DOHH2 (cell line): ENCODE measurements around the gene CDV3.

ENCODE experiments used
- H3F3A ChIP-seq: fragments of 200-600 bp; sonication (generic), shearing (Covaris generic); 2 replicates; pipeline ENCODE4 v1.6.0; 2016; ENCODE audit warnings: antibody characterized with exemption, mild to moderate bottlenecking; ENCODE audit not compliant: control insufficient read depth, insufficient read depth
- H3K27ac ChIP-seq: fragments of 200-600 bp; sonication (generic); 2 replicates; pipeline ENCODE4 v1.5.1; 2014; ENCODE audit warnings: low read depth, mild to moderate bottlenecking, low read length, moderate library complexity
- H3K27me3 ChIP-seq: fragments of 200-600 bp; sonication (generic); 2 replicates; pipeline ENCODE4 v1.6.1; 2014; ENCODE audit warnings: mild to moderate bottlenecking, low read length, mixed read lengths; ENCODE audit not compliant: control insufficient read depth
- H3K36me3 ChIP-seq: fragments of 200-600 bp; sonication (generic); 2 replicates; pipeline ENCODE4 v1.6.1; 2014; ENCODE audit warnings: mild to moderate bottlenecking, low read length, moderate library complexity, mixed read lengths; ENCODE audit not compliant: control insufficient read depth
- H3K4me1 ChIP-seq: fragments of 200-600 bp; sonication (generic); 2 replicates; pipeline ENCODE4 v1.6.1; 2014; ENCODE audit warnings: mild to moderate bottlenecking, low read length, mixed read lengths; ENCODE audit not compliant: control insufficient read depth
- H3K4me2 ChIP-seq: fragments of 200-600 bp; sonication (generic); 2 replicates; pipeline ENCODE4 v1.6.0; 2014; ENCODE audit warnings: mild to moderate bottlenecking, low read length, moderate library complexity
- H3K4me3 ChIP-seq: fragments of 200-600 bp; sonication (generic); 2 replicates; pipeline ENCODE4 v1.5.1; 2014; ENCODE audit warnings: mild to moderate bottlenecking, low read length, mixed read lengths
- H3K79me2 ChIP-seq: fragments of 200-600 bp; sonication (generic); 2 replicates; pipeline ENCODE4 v1.6.1; 2014; ENCODE audit warnings: mild to moderate bottlenecking, low read length, mixed read lengths; ENCODE audit not compliant: control insufficient read depth
- H3K9me2 ChIP-seq: fragments of 200-600 bp; sonication (generic); replicated peaks from 2 replicates; pipeline ENCODE4 v1.6.1; 2014; ENCODE audit warnings: mild to moderate bottlenecking, low read length, mixed read lengths; ENCODE audit not compliant: control insufficient read depth
- H3K9me3 ChIP-seq: fragments of 200-600 bp; sonication (generic); 2 replicates; pipeline ENCODE4 v1.6.1; 2014; ENCODE audit warnings: antibody characterized with exemption, low read length, mixed read lengths; ENCODE audit not compliant: control insufficient read depth, insufficient read depth
- H4K20me1 ChIP-seq: fragments of 200-600 bp; sonication (generic); 2 replicates; pipeline ENCODE4 v1.6.0; 2014; ENCODE audit warnings: low read depth, mild to moderate bottlenecking, antibody characterized with exemption, low read length, moderate library complexity; ENCODE audit not compliant: control insufficient read depth, insufficient read depth
- EZH2phosphoT487 ChIP-seq: fragments of 200-600 bp; sonication (generic); IDR thresholded peaks from 2 replicates; pipeline ENCODE4 v1.6.1; 2017; ENCODE audit warnings: borderline replicate concordance, mild to moderate bottlenecking, antibody characterized with exemption, low read length, moderate library complexity, mixed read lengths
- TF ChIP-seq, protein P1 (sequence below): fragments of 200-600 bp; sonication (generic); IDR thresholded peaks from one replicate; pipeline ENCODE4 v1.5.1; 2014; ENCODE audit warnings: antibody characterized with exemption, mild to moderate bottlenecking, low read depth, low read length; ENCODE audit not compliant: poor library complexity, severe bottlenecking

CDV3 gene

DNA sequence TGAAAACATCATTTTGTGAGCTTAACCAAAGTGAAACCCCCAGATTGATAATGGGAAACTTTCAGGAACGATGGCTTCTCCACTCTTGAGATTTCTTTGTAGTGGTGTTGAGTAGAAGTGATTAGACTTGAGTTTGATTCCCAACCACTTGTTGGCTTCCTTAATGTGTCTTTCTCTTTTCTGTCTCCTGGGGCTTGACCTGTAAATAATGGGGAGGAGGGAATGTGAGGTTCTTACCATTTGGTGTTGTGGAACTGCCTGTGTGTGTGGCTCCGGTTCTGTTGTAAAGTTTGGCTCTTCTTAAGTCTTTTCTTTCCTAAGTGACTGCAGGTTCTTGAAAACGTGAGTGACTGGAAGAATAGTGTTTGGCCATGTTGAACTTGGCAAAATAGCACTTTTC is 2.7 kb downstream of the CDV3 start:
- peaks cover 58% of the 10 kb centered on the region for H3K4me1 ChIP-seq
- peak overlapping the region; percentile 72 for H3K27ac ChIP-seq

DNA sequence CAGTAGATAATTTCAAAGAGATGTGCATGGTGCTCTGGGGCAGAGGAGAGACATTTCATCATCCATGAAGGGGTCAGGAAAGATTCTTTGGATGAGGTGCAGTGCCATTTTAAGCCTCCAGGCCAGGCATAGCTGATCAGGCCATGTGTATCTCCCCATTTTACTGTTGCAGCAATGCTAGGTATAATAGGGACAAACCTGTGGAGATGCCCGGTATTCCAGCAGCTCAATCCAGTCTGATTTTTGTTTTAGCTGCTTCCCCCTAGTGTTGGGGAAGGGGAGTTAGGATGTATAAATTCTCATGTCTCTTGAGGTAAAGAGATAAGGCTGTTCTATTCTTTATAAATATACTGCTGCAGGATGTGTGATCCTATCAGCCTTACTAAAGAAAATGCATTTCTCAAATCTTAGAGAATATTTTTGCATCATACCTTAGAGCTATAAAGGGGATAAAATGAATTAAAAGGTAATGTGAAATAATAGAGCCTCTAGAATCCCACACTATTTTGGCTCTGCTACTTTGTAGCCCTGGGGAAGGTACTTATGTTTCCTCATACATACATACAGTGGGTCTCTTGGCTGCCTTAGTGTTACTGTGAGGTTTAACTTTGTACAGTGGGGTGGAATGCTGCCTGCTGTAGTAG is 5.2 kb downstream of the CDV3 start:
- no peaks in the 10 kb centered on the region for H3K27me3 ChIP-seq
- peak overlapping the region; percentile 12; the same call in 1 of the 2 replicates for H3K27ac ChIP-seq
- H3K9me3 ChIP-seq: no peaks in the 10 kb centered on the region
- H3F3A ChIP-seq: peaks cover 24% of the 10 kb centered on the region
- peak overlapping the region; percentile 86 for H3K4me3 ChIP-seq
- peaks cover 97% of the 10 kb centered on the region for H3K79me2 ChIP-seq
- H3K36me3 ChIP-seq: peaks cover 92% of the 10 kb centered on the region
- H3K4me1 ChIP-seq: peaks cover 54% of the 10 kb centered on the region
- peak overlapping the region; percentile 71 for H3K4me2 ChIP-seq
- no peak for TF ChIP-seq EZH2phosphoT487
- TF ChIP-seq, protein P1, sequence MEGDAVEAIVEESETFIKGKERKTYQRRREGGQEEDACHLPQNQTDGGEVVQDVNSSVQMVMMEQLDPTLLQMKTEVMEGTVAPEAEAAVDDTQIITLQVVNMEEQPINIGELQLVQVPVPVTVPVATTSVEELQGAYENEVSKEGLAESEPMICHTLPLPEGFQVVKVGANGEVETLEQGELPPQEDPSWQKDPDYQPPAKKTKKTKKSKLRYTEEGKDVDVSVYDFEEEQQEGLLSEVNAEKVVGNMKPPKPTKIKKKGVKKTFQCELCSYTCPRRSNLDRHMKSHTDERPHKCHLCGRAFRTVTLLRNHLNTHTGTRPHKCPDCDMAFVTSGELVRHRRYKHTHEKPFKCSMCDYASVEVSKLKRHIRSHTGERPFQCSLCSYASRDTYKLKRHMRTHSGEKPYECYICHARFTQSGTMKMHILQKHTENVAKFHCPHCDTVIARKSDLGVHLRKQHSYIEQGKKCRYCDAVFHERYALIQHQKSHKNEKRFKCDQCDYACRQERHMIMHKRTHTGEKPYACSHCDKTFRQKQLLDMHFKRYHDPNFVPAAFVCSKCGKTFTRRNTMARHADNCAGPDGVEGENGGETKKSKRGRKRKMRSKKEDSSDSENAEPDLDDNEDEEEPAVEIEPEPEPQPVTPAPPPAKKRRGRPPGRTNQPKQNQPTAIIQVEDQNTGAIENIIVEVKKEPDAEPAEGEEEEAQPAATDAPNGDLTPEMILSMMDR: peak; percentile 77
- no peaks in the 10 kb centered on the region for H3K9me2 ChIP-seq
- H4K20me1 ChIP-seq: peaks cover 47% of the 10 kb centered on the region

More for the DNA sequence above, 2.7 kb downstream of the CDV3 start:
- TF ChIP-seq EZH2phosphoT487: no peak
- TF ChIP-seq, protein P1: no peak
- Histone ChIP-seq H3K9me3 (no peaks in the 10 kb centered on the region), H3K36me3 (peaks cover 67% of the 10 kb centered on the region), H3K4me3 (peak overlapping the region; percentile 86), H4K20me1 (peaks cover 31% of the 10 kb centered on the region), H3K27me3 (no peaks in the 10 kb centered on the region), H3K4me2 (peak overlapping the region; percentile 71), H3F3A (peaks cover 23% of the 10 kb centered on the region), H3K79me2 (peaks cover 74% of the 10 kb centered on the region), H3K9me2 (no peaks in the 10 kb centered on the region)

DNA sequence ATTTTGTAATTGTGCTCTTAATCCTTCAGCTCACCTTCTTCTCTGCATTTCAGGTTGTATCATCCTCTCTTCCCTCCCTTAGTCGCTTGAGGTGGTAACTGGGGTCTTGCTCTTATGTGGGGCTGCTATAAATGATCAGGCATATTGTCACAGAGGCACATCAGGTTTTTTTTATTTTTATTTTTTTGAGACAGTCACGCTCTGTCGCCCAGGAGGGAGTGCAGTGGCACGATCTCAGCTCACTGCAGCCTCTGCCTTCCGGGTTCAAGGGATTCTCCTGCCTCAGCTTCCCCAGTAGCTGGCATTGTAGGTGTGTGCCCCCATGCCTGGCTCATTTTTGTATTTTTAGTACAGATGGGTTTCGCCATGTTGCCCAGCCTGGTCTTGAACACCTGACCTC is 9.9 kb downstream of the CDV3 start:
- Histone ChIP-seq H3K79me2 (peaks cover 79% of the 10 kb centered on the region), H3K4me1 (peaks cover 26% of the 10 kb centered on the region), H3K4me3 (no peak overlapping the region), H3K27me3 (no peaks in the 10 kb centered on the region), H3K4me2 (no peak overlapping the region), H3K9me3 (no peaks in the 10 kb centered on the region), H3K36me3 (peaks cover 96% of the 10 kb centered on the region), H3F3A (peaks cover 39% of the 10 kb centered on the region), H4K20me1 (peaks cover 44% of the 10 kb centered on the region), H3K9me2 (no peaks in the 10 kb centered on the region), H3K27ac (no peak overlapping the region)
- TF ChIP-seq EZH2phosphoT487: no peak
- TF ChIP-seq, protein P1: no peak
